ENCODE results near the gene RING1. TPM values are rescaled to one million over a fixed set of nuclear protein-coding genes. Genes with fewer than 3 reads are reported as not detected.

The RING1 gene
- total RNA-seq, 4 donors from 2014 or later, result 16.1 to 25.2 (median 21.6) TPM

DNA sequence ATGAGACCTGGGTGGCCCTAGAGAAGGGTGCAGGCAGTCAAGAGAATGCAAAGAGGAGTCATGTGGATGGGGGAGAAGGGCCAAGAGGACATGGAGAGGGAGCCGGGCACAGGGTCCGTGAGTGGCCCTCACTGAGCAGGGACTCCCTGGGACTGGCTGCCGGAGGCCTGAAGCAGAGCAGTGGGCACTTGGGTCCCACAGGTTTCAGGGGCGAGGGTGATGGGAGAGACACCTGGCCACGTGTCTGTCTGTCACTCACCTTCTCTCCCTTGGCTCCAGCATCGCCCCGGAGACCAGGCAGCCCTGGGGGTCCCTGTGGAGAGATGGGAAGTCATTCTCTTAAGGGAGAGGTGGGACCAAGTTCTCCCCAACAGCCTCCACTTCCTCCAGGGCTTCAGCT, 41.5 kb upstream of the RING1 start:
- no peak overlapping the region for H3K27ac ChIP-seq
- TF ChIP-seq EP300 (IDR thresholded peaks at IDR 0.05), result no peak
- no peak for TF ChIP-seq POLR2A (IDR thresholded peaks at IDR 0.05)
- TF ChIP-seq CTCF (IDR thresholded peaks at IDR 0.05), result no peak
- peaks cover 0 to 6% (median 2%) of the 10 kb centered on the region in 4 donors for H3K4me1 ChIP-seq
- DNase-seq (ENCODE audit: low spot score in 2 of 2), result no peak
- H3K36me3 ChIP-seq, result no peaks in the 10 kb centered on the region
- no peaks in the 10 kb centered on the region for H3K9me3 ChIP-seq
- H3K4me3 ChIP-seq, result no peak overlapping the region
- 90 to 91% methylated on average over 4 to 7 of the region's 7 CpGs for WGBS, 2 donors
- H3K27me3 ChIP-seq, result no peaks in the 10 kb centered on the region

- TF ChIP-seq EP300 (IDR thresholded peaks at IDR 0.05) (no peak), CTCF (IDR thresholded peaks at IDR 0.05) (no peak), POLR2A (IDR thresholded peaks at IDR 0.05) (no peak)
- Histone ChIP-seq H3K4me3 (no peak overlapping the region), H3K4me1 (no peaks in the 10 kb centered on the region), H3K27me3 (no peaks in the 10 kb centered on the region), H3K27ac (no peak overlapping the region), H3K9me3 (no peaks in the 10 kb centered on the region), H3K36me3 (no peaks in the 10 kb centered on the region)
- DNase-seq (ENCODE audit: low spot score in 2 of 2), result no peak
- 84 to 91% methylated on average over 19 of the region's 19 CpGs for WGBS, 2 donors
Observed at GRCh38 chr6:33167374-33168283, 40.7 kb upstream of the RING1 start.

- no peaks in the 10 kb centered on the region for H3K9me3 ChIP-seq
- TF ChIP-seq CTCF (IDR thresholded peaks at IDR 0.05) (no peak), POLR2A (IDR thresholded peaks at IDR 0.05) (no peak)
- no peaks in the 10 kb centered on the region for H3K27me3 ChIP-seq
- no peak overlapping the region for H3K4me3 ChIP-seq
- 79 to 87% methylated on average over 6 of the region's 6 CpGs for WGBS, 2 donors
- DNase-seq (ENCODE audit: low spot score in 2 of 2), result no peak
- H3K36me3 ChIP-seq, result no peaks in the 10 kb centered on the region
- H3K4me1 ChIP-seq, result no peaks in the 10 kb centered on the region
- no peak overlapping the region for H3K27ac ChIP-seq
Observed at GRCh38 chr6:33168284-33168601, 40.1 kb upstream of the RING1 start.

- Histone ChIP-seq H3K36me3 (no peaks in the 10 kb centered on the region), H3K9me3 (no peaks in the 10 kb centered on the region), H3K27ac (no peak overlapping the region), H3K27me3 (no peaks in the 10 kb centered on the region), H3K4me1 (no peaks in the 10 kb centered on the region), H3K4me3 (no peak overlapping the region)
- no peak for TF ChIP-seq EP300 (IDR thresholded peaks at IDR 0.05)
- TF ChIP-seq CTCF (IDR thresholded peaks at IDR 0.05), result no peak
- TF ChIP-seq POLR2A (IDR thresholded peaks at IDR 0.05), result no peak
- no peak for DNase-seq (ENCODE audit: low spot score in 2 of 2)
- WGBS, 2 donors, result 73 to 89% methylated on average over 5 of the region's 5 CpGs
Observed at GRCh38 chr6:33168639-33169038, 39.7 kb upstream of the RING1 start.

GRCh38 chr6:33169291-33170175, 38.8 kb upstream of the RING1 start:
- WGBS, 2 donors, result 93 to 96% methylated on average over 10 of the region's 10 CpGs
- Histone ChIP-seq H3K4me3 (no peak overlapping the region), H3K36me3 (no peaks in the 10 kb centered on the region), H3K9me3 (no peaks in the 10 kb centered on the region), H3K4me1 (no peaks in the 10 kb centered on the region), H3K27me3 (no peaks in the 10 kb centered on the region), H3K27ac (no peak overlapping the region)
- no peak for TF ChIP-seq CTCF (IDR thresholded peaks at IDR 0.05)
- TF ChIP-seq EP300 (IDR thresholded peaks at IDR 0.05), result no peak
- no peak for TF ChIP-seq POLR2A (IDR thresholded peaks at IDR 0.05)
- DNase-seq (ENCODE audit: low spot score in 2 of 2), result no peak
